Neural cell (in vitro differentiated cells): ENCODE measurements around the gene HOXC10. TPM values are rescaled to one million over a fixed set of nuclear protein-coding genes. Genes with fewer than 3 reads are reported as not detected.

Experiments
- H2AFZ ChIP-seq: fragments of 200-600, 300-800 bp; sonication (generic), shearing (Covaris generic); 2 replicates; pipeline ENCODE4 v1.6.0; 2014; ENCODE audit warnings: low read depth, mild to moderate bottlenecking, antibody characterized with exemption, low read length, moderate library complexity
- H3F3A ChIP-seq: fragments of 200-600 bp; shearing (Covaris generic); 2 replicates; pipeline ENCODE4 v1.6.1; 2016; ENCODE audit warnings: mild to moderate bottlenecking, moderate library complexity, mixed read lengths, antibody characterized with exemption, low read length; ENCODE audit not compliant: insufficient read depth, poor library complexity, severe bottlenecking
- H3K27ac ChIP-seq: fragments of 200-600, 300-800 bp; sonication (generic), shearing (Covaris generic); 2 replicates; pipeline ENCODE4 v1.5.1; 2014; ENCODE audit warnings: mild to moderate bottlenecking, low read length, moderate library complexity
- H3K27me3 ChIP-seq: fragments of 300-800, 200-600 bp; sonication (generic), shearing (Covaris generic); 2 replicates; pipeline ENCODE4 v1.6.0; 2014; ENCODE audit warnings: mild to moderate bottlenecking, low read depth, low read length, moderate library complexity; ENCODE audit not compliant: insufficient read depth
- H3K36me3 ChIP-seq: fragments of 300-800, 200-600 bp; sonication (generic), shearing (Covaris generic); 2 replicates; pipeline ENCODE4 v1.5.1; 2014; ENCODE audit warnings: mild to moderate bottlenecking, antibody characterized with exemption, low read length, moderate library complexity; ENCODE audit not compliant: insufficient read depth
- H3K4me2 ChIP-seq: fragments of 300-800, 200-600 bp; sonication (generic), shearing (Covaris generic); 2 replicates; pipeline ENCODE4 v1.6.0; 2014; ENCODE audit warnings: mild to moderate bottlenecking, low read length
- H3K4me3 ChIP-seq: fragments of 300-800, 200-600 bp; sonication (generic), shearing (Covaris generic); 2 replicates; pipeline ENCODE4 v1.5.1; 2014; ENCODE audit warnings: mild to moderate bottlenecking, low read length, moderate library complexity
- H3K79me2 ChIP-seq: fragments of 200-600 bp; shearing (Covaris generic); replicated peaks from 2 replicates; pipeline ENCODE4 v1.6.0; 2014; ENCODE audit warnings: mild to moderate bottlenecking, low read length, moderate library complexity; ENCODE audit not compliant: insufficient read depth
- H3K9ac ChIP-seq: fragments of 300-800, 200-600 bp; sonication (generic), shearing (Covaris generic); 2 replicates; pipeline ENCODE4 v1.6.1; 2016; ENCODE audit warnings: mild to moderate bottlenecking, low read length, mixed read lengths
- H3K9me2 ChIP-seq: fragments of 200-600 bp; shearing (Covaris generic); 2 replicates; pipeline ENCODE4 v1.6.1; 2016; ENCODE audit warnings: mild to moderate bottlenecking, low read length, mixed read lengths; ENCODE audit not compliant: insufficient read depth
- H3K9me3 ChIP-seq: fragments of 200-600, 300-800 bp; sonication (generic), shearing (Covaris generic); 2 replicates; pipeline ENCODE4 v1.6.1; 2016; ENCODE audit warnings: mild to moderate bottlenecking, mixed run types, low read length, moderate library complexity, mixed read lengths
- H4K20me1 ChIP-seq: fragments of 200-600 bp; shearing (Covaris generic); 2 replicates; pipeline ENCODE4 v1.6.1; 2016; ENCODE audit warnings: mild to moderate bottlenecking, mixed run types; ENCODE audit not compliant: insufficient read depth
- EP300 ChIP-seq: fragments of 450-650 bp; conservative IDR thresholded peaks from 2 replicates; pipeline ENCODE4 v1.6.1; 2014; ENCODE audit warnings: antibody characterized with exemption, mild to moderate bottlenecking, moderate library complexity; ENCODE audit not compliant: poor library complexity, severe bottlenecking
- EZH2 ChIP-seq: fragments of 200-600, 300-800 bp; shearing (Covaris generic), sonication (generic); IDR thresholded peaks from 2 replicates; pipeline ENCODE4 v1.6.1; 2014; ENCODE audit warnings: antibody characterized with exemption, low read length, borderline replicate concordance, mild to moderate bottlenecking; ENCODE audit not compliant: insufficient read depth, poor library complexity, severe bottlenecking
- MXI1 ChIP-seq: fragments of 450-650 bp; conservative IDR thresholded peaks from 2 replicates; pipeline ENCODE4 v1.6.1; 2014; ENCODE audit warnings: antibody characterized with exemption, mild to moderate bottlenecking; ENCODE audit not compliant: poor library complexity, severe bottlenecking
- POLR2AphosphoS5 ChIP-seq: IDR thresholded peaks from 2 replicates; pipeline ENCODE4 v1.6.1; 2012
- RAD21 ChIP-seq: fragments of 450-650 bp; conservative IDR thresholded peaks from 2 replicates; pipeline ENCODE4 v1.6.1; 2014; ENCODE audit warnings: antibody characterized with exemption, mild to moderate bottlenecking, moderate library complexity
- SMC3 ChIP-seq: fragments of 450-650 bp; conservative IDR thresholded peaks from 2 replicates; pipeline ENCODE4 v1.6.1; 2014; ENCODE audit warnings: antibody characterized with exemption, mild to moderate bottlenecking, moderate library complexity; ENCODE audit not compliant: poor library complexity
- TAF1 ChIP-seq: IDR thresholded peaks from 2 replicates; pipeline ENCODE4 v1.6.1; 2012; ENCODE audit warnings: low read depth
- polyA plus RNA-seq: library from polyadenylated mRNA; depleted of rRNA; stranded (reverse); fragments of >200 nt; gene quantifications from 2 replicates; pipeline ENCODE4 v1.2.3, GENCODE V29; 2014
- TF ChIP-seq, protein P1 (sequence below): fragments of 450-650 bp; IDR thresholded peaks from 2 replicates; pipeline ENCODE4 v1.5.1; 2014; ENCODE audit warnings: antibody characterized with exemption, mild to moderate bottlenecking, moderate library complexity; ENCODE audit not compliant: poor library complexity, severe bottlenecking
- TF ChIP-seq, protein P2 (sequence below): IDR thresholded peaks from 2 replicates; pipeline ENCODE4 v1.6.1; 2012; ENCODE audit warnings: borderline replicate concordance

HOXC10 gene
- polyA plus RNA-seq, 1 donor from 2014 or later = not detected

DNA sequence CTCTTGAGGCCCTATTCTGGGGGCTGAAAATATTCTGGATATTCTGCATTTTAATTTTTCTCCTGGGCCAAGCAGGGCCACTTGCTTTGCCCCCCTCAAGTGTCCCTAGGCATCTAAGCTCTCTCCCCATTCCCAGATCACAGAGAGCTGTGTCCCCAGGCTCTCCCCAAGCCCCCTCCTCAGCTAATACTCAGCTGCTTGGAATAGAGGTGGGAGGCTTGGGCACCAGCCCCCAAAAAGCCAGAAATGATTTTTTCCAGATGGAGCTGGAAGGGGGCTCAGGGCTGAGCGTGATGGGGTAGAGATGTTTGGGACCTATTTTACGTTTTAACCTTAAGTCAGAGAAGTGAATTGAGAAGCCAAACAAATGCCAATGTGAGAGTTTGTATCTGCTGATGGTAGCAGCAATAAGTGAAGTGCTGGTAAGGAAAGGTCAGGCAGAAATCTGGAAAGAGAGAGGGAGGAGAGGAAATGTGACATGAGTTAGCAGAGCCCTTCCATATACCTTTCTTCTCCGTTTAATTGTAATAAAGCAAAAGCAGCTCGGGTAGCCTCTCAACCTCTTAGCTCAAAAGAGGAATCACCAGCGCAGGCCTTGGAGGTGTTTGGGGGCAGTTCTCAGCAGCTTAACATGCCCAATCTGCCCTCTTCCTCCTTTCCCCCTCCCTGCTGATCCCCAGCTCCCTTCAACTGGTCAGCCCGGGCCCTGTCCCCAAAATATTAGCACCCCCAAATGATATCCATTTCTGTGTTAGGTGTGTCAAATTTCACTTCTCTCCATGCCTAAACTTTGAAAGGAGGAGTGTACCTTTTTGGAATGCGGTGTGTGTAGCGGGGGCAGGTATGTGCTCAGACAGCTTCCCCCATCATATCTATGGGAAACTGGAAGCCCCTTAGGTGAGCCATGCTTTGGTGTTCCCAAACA, 38.3 kb downstream of the HOXC10 start:
- H3F3A ChIP-seq = no peaks in the 10 kb centered on the region
- H3K4me2 ChIP-seq = no peak overlapping the region
- H3K36me3 ChIP-seq = no peaks in the 10 kb centered on the region
- H2AFZ ChIP-seq = no peak overlapping the region
- H3K9ac ChIP-seq = no peak overlapping the region
- H3K9me3 ChIP-seq = no peaks in the 10 kb centered on the region
- no peak overlapping the region for H3K27ac ChIP-seq
- no peak for TF ChIP-seq MXI1
- no peak for TF ChIP-seq SMC3
- no peak for TF ChIP-seq TAF1
- no peak for TF ChIP-seq EZH2
- no peak for TF ChIP-seq RAD21
- TF ChIP-seq, protein P1, sequence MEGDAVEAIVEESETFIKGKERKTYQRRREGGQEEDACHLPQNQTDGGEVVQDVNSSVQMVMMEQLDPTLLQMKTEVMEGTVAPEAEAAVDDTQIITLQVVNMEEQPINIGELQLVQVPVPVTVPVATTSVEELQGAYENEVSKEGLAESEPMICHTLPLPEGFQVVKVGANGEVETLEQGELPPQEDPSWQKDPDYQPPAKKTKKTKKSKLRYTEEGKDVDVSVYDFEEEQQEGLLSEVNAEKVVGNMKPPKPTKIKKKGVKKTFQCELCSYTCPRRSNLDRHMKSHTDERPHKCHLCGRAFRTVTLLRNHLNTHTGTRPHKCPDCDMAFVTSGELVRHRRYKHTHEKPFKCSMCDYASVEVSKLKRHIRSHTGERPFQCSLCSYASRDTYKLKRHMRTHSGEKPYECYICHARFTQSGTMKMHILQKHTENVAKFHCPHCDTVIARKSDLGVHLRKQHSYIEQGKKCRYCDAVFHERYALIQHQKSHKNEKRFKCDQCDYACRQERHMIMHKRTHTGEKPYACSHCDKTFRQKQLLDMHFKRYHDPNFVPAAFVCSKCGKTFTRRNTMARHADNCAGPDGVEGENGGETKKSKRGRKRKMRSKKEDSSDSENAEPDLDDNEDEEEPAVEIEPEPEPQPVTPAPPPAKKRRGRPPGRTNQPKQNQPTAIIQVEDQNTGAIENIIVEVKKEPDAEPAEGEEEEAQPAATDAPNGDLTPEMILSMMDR = no peak
- TF ChIP-seq POLR2AphosphoS5 = no peak
- TF ChIP-seq EP300 = no peak
- TF ChIP-seq, protein P2, sequence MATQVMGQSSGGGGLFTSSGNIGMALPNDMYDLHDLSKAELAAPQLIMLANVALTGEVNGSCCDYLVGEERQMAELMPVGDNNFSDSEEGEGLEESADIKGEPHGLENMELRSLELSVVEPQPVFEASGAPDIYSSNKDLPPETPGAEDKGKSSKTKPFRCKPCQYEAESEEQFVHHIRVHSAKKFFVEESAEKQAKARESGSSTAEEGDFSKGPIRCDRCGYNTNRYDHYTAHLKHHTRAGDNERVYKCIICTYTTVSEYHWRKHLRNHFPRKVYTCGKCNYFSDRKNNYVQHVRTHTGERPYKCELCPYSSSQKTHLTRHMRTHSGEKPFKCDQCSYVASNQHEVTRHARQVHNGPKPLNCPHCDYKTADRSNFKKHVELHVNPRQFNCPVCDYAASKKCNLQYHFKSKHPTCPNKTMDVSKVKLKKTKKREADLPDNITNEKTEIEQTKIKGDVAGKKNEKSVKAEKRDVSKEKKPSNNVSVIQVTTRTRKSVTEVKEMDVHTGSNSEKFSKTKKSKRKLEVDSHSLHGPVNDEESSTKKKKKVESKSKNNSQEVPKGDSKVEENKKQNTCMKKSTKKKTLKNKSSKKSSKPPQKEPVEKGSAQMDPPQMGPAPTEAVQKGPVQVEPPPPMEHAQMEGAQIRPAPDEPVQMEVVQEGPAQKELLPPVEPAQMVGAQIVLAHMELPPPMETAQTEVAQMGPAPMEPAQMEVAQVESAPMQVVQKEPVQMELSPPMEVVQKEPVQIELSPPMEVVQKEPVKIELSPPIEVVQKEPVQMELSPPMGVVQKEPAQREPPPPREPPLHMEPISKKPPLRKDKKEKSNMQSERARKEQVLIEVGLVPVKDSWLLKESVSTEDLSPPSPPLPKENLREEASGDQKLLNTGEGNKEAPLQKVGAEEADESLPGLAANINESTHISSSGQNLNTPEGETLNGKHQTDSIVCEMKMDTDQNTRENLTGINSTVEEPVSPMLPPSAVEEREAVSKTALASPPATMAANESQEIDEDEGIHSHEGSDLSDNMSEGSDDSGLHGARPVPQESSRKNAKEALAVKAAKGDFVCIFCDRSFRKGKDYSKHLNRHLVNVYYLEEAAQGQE = no peak
- H3K27me3 ChIP-seq = peaks cover 99% of the 10 kb centered on the region
- no peaks in the 10 kb centered on the region for H4K20me1 ChIP-seq
- no peaks in the 10 kb centered on the region for H3K79me2 ChIP-seq
- H3K9me2 ChIP-seq = no peaks in the 10 kb centered on the region
- no peak overlapping the region for H3K4me3 ChIP-seq

DNA sequence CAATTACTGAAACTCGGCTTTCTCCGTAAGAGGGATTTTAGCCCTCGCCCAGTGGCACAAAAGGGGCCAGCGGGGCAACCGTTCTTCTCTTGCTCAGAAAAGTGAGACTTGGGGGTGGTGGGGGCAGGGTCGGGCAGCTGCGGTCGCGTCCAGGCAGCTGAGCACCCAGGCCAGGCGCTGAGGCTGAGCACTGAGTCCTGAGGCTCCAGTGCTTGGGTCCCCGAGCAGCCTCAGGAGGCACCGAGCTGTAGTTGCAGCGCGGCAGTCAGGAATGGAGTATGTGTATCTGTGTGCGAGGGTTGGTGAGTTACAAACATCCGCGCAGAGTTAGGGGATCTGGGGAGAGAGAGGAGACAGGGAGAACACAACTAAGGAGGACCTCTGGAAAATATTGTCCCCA, 39.2 kb downstream of the HOXC10 start:
- no peaks in the 10 kb centered on the region for H4K20me1 ChIP-seq
- H2AFZ ChIP-seq = no peak overlapping the region
- no peak overlapping the region for H3K4me2 ChIP-seq
- H3K36me3 ChIP-seq = no peaks in the 10 kb centered on the region
- H3F3A ChIP-seq = no peaks in the 10 kb centered on the region
- no peak overlapping the region for H3K9ac ChIP-seq
- H3K9me2 ChIP-seq = no peaks in the 10 kb centered on the region
- peaks cover 100% of the 10 kb centered on the region for H3K27me3 ChIP-seq
- no peaks in the 10 kb centered on the region for H3K79me2 ChIP-seq
- no peak overlapping the region for H3K4me3 ChIP-seq
- H3K27ac ChIP-seq = no peak overlapping the region
- no peaks in the 10 kb centered on the region for H3K9me3 ChIP-seq
- TF ChIP-seq, protein P1 = no peak
- no peak for TF ChIP-seq SMC3
- TF ChIP-seq TAF1 = no peak
- no peak for TF ChIP-seq EP300
- TF ChIP-seq, protein P2 = no peak
- TF ChIP-seq MXI1 = no peak
- TF ChIP-seq EZH2 = no peak
- no peak for TF ChIP-seq RAD21
